Measurements from ENCODE around the gene SUZ12. TPM values are rescaled to one million over a fixed set of nuclear protein-coding genes. Genes with fewer than 3 reads are reported as not detected.

Gene SUZ12
- total RNA-seq, 1 donor from 2014 or later: 58.8 TPM

GRCh38 chr17:32009262-32009542 lies 72.4 kb downstream of the SUZ12 start:
- peak overlapping the region; percentile 94 for H3K4me2 ChIP-seq
- peaks cover 66% of the 10 kb centered on the region for H3K79me2 ChIP-seq (ENCODE audit: low read depth)
- H3K9me3 ChIP-seq (ENCODE audit: low read depth): no peaks in the 10 kb centered on the region
- no peak for DNase-seq (ENCODE audit: low spot score)
- peaks cover 22% of the 10 kb centered on the region for H4K20me1 ChIP-seq (ENCODE audit: low read depth)
- H2AFZ ChIP-seq (replicated peaks): no peak overlapping the region
- H3K36me3 ChIP-seq: no peaks in the 10 kb centered on the region
- no peak for TF ChIP-seq CTCF (IDR thresholded peaks at IDR 0.05)
- no peak for TF ChIP-seq EZH2phosphoT487 (IDR thresholded peaks at IDR 0.05)
- no peak for TF ChIP-seq EZH2 (IDR thresholded peaks at IDR 0.05)
- Mint-ChIP-seq H3K36me3 (peaks cover 21% of the 10 kb centered on the region), H3K4me1 (peaks cover 15% of the 10 kb centered on the region), H3K27ac (peak overlapping the region; percentile 33), H3K27me3 (ENCODE audit: insufficient read depth, low read depth) (peaks cover under 1% of the 10 kb centered on the region), H3K4me3 (peak overlapping the region; percentile 91), H3K9me3 (peaks cover 11% of the 10 kb centered on the region)
- no peak overlapping the region for H3K9ac ChIP-seq
- H3K4me3 ChIP-seq: peak overlapping the region; percentile 96
- H3K4me1 ChIP-seq: peaks cover 9% of the 10 kb centered on the region
- no peak overlapping the region for H3K27ac ChIP-seq
- peaks cover 9% of the 10 kb centered on the region for H3F3A ChIP-seq (ENCODE audit: low read depth)
- H3K27me3 ChIP-seq: peaks cover 17% of the 10 kb centered on the region

- no peak for DNase-seq (ENCODE audit: low spot score)
- no peak overlapping the region for H3K27ac Mint-ChIP-seq
- TF ChIP-seq EZH2 (IDR thresholded peaks at IDR 0.05) (no peak), CTCF (IDR thresholded peaks at IDR 0.05) (no peak), EZH2phosphoT487 (IDR thresholded peaks at IDR 0.05) (no peak)
- Histone ChIP-seq H3F3A (ENCODE audit: low read depth) (peaks cover 7% of the 10 kb centered on the region), H3K27ac (no peak overlapping the region), H3K4me1 (peaks cover 9% of the 10 kb centered on the region), H3K9ac (no peak overlapping the region), H3K4me3 (no peak overlapping the region), H2AFZ (replicated peaks) (no peak overlapping the region), H3K27me3 (peaks cover 17% of the 10 kb centered on the region), H3K4me2 (peak overlapping the region; percentile 94), H4K20me1 (ENCODE audit: low read depth) (peaks cover 25% of the 10 kb centered on the region), H3K79me2 (ENCODE audit: low read depth) (peaks cover 75% of the 10 kb centered on the region), H3K36me3 (no peaks in the 10 kb centered on the region), H3K9me3 (ENCODE audit: low read depth) (no peaks in the 10 kb centered on the region)
- peaks cover 11% of the 10 kb centered on the region for H3K9me3 Mint-ChIP-seq
- H3K36me3 Mint-ChIP-seq: peaks cover 24% of the 10 kb centered on the region
- H3K27me3 Mint-ChIP-seq (ENCODE audit: insufficient read depth, low read depth): no peaks in the 10 kb centered on the region
- peak overlapping the region; percentile 91 for H3K4me3 Mint-ChIP-seq
- peaks cover 15% of the 10 kb centered on the region for H3K4me1 Mint-ChIP-seq
Measured at GRCh38 chr17:32010114-32010513, 73.3 kb downstream of the SUZ12 start.

- H2AFZ ChIP-seq (replicated peaks): no peak overlapping the region
- H3K9me3 Mint-ChIP-seq: peaks cover 11% of the 10 kb centered on the region
- H3K4me1 Mint-ChIP-seq: peaks cover 3% of the 10 kb centered on the region
- DNase-seq (ENCODE audit: low spot score): no peak
- peaks cover 3% of the 10 kb centered on the region for H3F3A ChIP-seq (ENCODE audit: low read depth)
- no peak overlapping the region for H3K4me2 ChIP-seq
- H3K79me2 ChIP-seq (ENCODE audit: low read depth): peaks cover 92% of the 10 kb centered on the region
- H3K9ac ChIP-seq: no peak overlapping the region
- no peak for TF ChIP-seq EZH2phosphoT487 (IDR thresholded peaks at IDR 0.05)
- TF ChIP-seq CTCF (IDR thresholded peaks at IDR 0.05): no peak
- TF ChIP-seq EZH2 (IDR thresholded peaks at IDR 0.05): no peak
- H3K27me3 Mint-ChIP-seq (ENCODE audit: insufficient read depth, low read depth): no peaks in the 10 kb centered on the region
- no peaks in the 10 kb centered on the region for H3K36me3 ChIP-seq
- H3K27ac Mint-ChIP-seq: no peak overlapping the region
- peaks cover 37% of the 10 kb centered on the region for H4K20me1 ChIP-seq (ENCODE audit: low read depth)
- no peaks in the 10 kb centered on the region for H3K9me3 ChIP-seq (ENCODE audit: low read depth)
- no peak overlapping the region for H3K4me3 ChIP-seq
- peaks cover 42% of the 10 kb centered on the region for H3K36me3 Mint-ChIP-seq
- no peaks in the 10 kb centered on the region for H3K27me3 ChIP-seq
- H3K4me1 ChIP-seq: no peaks in the 10 kb centered on the region
- H3K27ac ChIP-seq: no peak overlapping the region
- no peak overlapping the region for H3K4me3 Mint-ChIP-seq
Measured at GRCh38 chr17:32015245-32016013, 78.6 kb downstream of the SUZ12 start.

All from neural progenitor cell (in vitro differentiated cells).